Upper lobe of left lung (tissue), 4 donors: Measurements from ENCODE around the gene KRT27.

Experiments used
- POLR2A ChIP-seq, 4 donors: fragments of 450-650 bp; IDR thresholded peaks; one replicate each; pipeline ENCODE4 v1.5.1; 2016 to 2017; ENCODE audit warnings: antibody characterized with exemption in 4 of 4, mild to moderate bottlenecking in 2 of 4
- TF ChIP-seq, protein P1 (sequence below), 6 experiments: fragments of 450-650 bp in 4 of 6; fragments of 200-600 bp in 2 of 6; sonication (generic) in 2 of 6; IDR thresholded peaks; one replicate each; pipeline ENCODE4 v1.5.1; 2016 to 2019; ENCODE audit warnings: antibody characterized with exemption in 6 of 6

DNA sequence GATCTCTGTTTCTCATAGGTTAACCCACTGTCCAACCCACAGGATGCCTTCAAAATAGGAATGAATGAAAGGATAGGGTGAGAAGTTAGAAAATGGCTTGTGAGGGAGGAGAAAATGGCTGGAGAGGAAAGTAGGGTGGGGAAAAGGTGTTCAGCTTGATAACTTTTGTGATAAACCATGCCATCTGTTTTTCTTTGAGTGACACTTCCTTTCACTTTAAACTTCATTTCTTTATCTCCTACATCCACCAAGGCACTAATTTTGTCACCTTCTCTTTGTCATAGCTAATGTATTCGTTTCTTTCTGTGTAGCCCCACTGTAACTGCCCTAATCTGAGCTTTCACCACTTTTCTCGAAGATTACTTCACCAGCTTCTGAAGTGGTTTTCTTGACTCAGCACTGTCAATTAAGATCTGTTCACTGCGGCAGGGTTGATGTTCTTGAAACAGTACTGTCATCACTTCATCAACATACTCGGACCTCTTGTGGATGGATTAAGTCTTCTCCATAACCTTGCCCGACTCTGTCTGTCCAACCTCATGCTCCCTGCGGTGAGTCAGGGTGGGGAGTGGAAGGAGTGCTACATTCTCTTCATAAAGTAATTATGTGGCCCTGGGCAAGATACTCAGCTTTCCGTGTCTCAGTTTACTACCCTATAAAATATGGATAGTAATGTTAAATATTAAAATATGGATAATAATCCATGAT is 45.5 kb upstream of the KRT27 start:
- TF ChIP-seq, protein P1, sequence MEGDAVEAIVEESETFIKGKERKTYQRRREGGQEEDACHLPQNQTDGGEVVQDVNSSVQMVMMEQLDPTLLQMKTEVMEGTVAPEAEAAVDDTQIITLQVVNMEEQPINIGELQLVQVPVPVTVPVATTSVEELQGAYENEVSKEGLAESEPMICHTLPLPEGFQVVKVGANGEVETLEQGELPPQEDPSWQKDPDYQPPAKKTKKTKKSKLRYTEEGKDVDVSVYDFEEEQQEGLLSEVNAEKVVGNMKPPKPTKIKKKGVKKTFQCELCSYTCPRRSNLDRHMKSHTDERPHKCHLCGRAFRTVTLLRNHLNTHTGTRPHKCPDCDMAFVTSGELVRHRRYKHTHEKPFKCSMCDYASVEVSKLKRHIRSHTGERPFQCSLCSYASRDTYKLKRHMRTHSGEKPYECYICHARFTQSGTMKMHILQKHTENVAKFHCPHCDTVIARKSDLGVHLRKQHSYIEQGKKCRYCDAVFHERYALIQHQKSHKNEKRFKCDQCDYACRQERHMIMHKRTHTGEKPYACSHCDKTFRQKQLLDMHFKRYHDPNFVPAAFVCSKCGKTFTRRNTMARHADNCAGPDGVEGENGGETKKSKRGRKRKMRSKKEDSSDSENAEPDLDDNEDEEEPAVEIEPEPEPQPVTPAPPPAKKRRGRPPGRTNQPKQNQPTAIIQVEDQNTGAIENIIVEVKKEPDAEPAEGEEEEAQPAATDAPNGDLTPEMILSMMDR (IDR thresholded peaks at IDR 0.05), result no peak
- no peak for TF ChIP-seq POLR2A (IDR thresholded peaks at IDR 0.05)
